HG02852 (cell line): ENCODE measurements around the gene RETREG3.
"Not testable (repeated sequence)": the region's sequence is repeated elsewhere in the genome, so short reads cannot be mapped to it uniquely, and the experiment has no call there.

ENCODE experiments used
- ATAC-seq: cut with Tn5 transposase; IDR thresholded peaks from one replicate; pipeline ENCODE4 v1.9.1; 2021; ENCODE audit warnings: mild to moderate bottlenecking, moderate library complexity; ENCODE audit not compliant: unreplicated experiment

The RETREG3 gene

GRCh38 chr17:42613699-42614295 lies 4.6 kb upstream of the RETREG3 start:
- no peak for ATAC-seq

- ATAC-seq = no peak
These were observed 2.8 kb upstream of the RETREG3 start for GRCh38 chr17:42612013-42612412.

DNA sequence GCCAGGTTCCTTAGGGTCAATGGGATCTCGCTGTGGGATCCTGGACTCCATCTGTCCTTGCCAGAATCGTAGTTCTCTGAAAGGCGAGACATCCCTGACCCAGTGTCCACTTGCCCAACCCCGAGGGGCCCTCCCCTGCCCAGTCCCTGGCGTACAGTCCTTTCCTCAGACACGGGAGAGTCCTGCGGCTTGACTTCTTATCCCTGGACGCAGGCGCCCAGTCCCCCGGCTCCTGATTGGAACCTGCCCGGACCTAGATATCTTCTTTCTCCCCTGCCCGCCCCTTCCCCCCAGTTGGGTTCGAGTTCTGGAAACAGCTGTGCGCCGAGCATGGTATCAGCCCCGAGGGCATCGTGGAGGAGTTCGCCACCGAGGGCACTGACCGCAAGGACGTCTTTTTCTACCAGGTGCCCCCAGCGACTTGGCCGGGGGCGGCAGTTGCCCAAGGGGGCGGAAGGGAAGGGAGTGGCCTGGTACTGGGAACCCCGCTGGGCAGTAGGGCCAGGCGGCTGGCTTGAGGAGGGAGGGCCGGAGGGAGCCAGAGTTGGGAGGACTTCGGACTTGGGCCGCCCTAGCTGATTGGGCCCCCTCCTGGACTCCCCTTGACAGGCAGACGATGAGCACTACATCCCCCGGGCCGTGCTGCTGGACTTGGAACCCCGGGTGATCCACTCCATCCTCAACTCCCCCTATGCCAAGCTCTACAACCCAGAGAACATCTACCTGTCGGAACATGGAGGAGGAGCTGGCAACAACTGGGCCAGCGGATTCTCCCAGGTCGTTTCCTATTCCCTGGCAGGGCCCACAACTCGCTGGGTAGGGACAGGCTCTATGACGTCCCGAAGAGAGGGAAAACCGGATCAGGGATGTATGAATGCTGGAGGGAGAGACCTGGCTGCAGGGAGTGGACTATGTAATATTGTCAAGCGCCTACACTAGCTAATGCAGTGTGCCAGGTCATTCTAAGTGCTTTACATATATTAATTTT lies 934 bp upstream of the RETREG3 start:
- not testable (repeated sequence) for ATAC-seq

GRCh38 chr17:42608305-42609181 lies 631 bp downstream of the RETREG3 start:
- ATAC-seq = peak; percentile 38

GRCh38 chr17:42607769-42608168 lies 1.4 kb downstream of the RETREG3 start:
- no peak for ATAC-seq

- no peak for ATAC-seq
These were observed 5.9 kb downstream of the RETREG3 start for GRCh38 chr17:42603318-42603717.

DNA sequence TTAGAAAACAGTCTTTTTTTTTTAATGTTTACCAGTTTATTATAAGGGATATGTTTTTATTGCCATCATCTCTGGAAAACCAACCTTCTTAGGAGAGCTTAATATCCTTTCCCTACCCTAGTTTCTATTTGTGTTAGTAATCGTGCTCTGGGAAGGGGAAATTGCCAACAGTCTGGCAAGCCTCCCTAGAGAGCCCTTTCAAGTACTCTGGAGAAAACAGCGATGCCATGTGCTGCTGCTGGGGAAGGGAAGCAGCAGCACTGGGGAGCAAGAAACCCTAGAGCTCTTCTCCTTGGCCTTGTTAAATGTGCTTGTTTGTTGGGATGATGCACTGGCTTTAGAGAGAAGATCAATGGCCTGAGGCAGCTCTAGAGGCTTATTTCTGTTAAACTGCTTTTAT lies 10.3 kb downstream of the RETREG3 start:
- ATAC-seq = no peak

DNA sequence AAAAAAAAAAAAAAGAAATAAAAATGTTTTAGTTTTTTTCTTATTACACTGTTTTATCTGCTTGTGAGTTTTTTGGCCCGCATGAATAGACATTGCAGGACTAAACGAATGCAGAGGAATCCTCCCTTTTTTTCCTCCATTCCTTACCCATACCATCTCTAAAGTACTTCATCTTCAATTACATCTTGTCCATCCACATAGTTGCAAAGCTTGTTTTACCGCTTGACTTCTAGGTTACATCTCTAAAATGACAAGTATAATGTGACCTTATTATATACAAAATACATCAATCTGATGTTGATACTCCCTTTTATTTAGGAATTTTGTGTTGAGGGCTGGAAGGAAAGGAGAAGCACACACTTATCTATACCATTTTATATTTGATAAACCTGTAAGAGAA lies 12.8 kb downstream of the RETREG3 start:
- ATAC-seq = no peak

- ATAC-seq = no peak
These were observed 17.8 kb downstream of the RETREG3 start for GRCh38 chr17:42591411-42591810.

- no peak for ATAC-seq
These were observed 18.3 kb downstream of the RETREG3 start for GRCh38 chr17:42590886-42591285.

- no peak for ATAC-seq
These were observed 22.5 kb downstream of the RETREG3 start for GRCh38 chr17:42586514-42587230.

GRCh38 chr17:42585353-42585752 lies 23.8 kb downstream of the RETREG3 start:
- ATAC-seq = no peak

DNA sequence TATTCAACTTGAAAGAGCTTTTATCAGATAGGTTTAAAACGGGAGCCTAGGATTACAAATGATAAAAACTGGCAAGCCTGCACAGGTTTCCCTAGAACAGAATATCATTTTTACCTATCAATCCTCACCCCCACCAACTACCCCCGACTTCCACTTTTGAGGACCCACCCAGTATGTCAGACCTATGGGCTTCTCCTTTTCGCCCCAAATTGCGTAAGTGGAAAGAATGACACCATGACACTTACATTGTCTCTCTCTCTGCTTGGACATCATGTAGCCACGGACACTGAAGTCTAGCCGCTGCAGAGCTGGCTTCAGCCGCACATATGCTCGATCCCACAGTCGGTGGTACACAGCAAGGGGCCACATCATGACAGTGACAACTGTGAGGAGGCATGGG lies 24.3 kb downstream of the RETREG3 start:
- no peak for ATAC-seq

GRCh38 chr17:42581744-42582270 lies 27.4 kb downstream of the RETREG3 start:
- ATAC-seq = no peak

- no peak for ATAC-seq
These were observed 29.2 kb downstream of the RETREG3 start for GRCh38 chr17:42579794-42580551.

GRCh38 chr17:42578282-42578869 lies 30.8 kb downstream of the RETREG3 start:
- ATAC-seq = peak; percentile 62

DNA sequence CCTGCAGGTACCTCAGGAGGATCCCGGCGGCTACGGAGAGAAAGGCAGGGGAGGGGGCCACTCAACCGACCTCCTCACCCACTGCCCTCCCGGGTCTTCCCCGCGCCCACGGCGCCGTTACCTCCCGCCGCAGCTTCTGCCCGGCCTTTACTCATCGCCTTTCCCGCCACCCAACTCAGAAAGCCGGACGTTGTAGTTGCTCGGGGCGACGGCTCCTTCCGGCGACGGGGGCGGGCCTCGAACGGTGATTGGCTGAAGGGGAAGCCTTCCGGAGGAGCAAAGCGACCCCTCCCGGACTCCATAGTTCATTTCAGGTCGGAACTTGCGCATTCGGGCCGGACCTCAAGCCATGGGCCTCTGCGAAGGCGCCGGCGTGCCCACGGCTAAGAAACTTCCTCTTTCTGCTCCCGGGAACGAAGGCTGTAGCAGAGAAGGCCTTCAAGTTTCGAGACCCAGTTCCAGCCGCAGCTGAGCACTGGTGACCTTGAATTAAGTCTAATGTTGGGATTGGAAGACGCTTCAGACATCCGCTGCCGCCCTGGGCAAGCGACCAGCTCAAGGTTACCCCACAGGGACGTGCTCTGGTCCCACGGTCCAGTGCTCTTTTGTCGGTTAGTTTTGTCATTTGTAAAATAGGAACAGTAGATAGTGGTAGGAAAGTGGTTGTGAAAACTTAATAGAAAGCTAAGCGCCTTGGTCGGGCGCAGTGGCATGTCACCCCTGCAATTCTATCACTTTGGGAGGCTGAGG lies 31.5 kb downstream of the RETREG3 start, which contains the start of gene PSMC3IP:
TSS of gene PSMC3IP (minus strand) at position 198 of the 750 bp plus-strand sequence. CDS start at position 155, 43 bp downstream.
- peak; percentile 64 for ATAC-seq

- ATAC-seq = no peak
These were observed 32.0 kb downstream of the RETREG3 start for GRCh38 chr17:42577140-42577531.
